Measurements from ENCODE around the gene CHPF. TPM values are rescaled to one million over a fixed set of nuclear protein-coding genes. Genes with fewer than 3 reads are reported as not detected.

CHPF gene
- total RNA-seq, 2 experiments from 2014 or later, result 7.1 to 7.3 TPM

GRCh38 chr2:219565130-219566080 is 21.8 kb upstream of the CHPF start:
- Mint-ChIP-seq H3K27me3 (ENCODE audit: low read depth) (peaks cover 14% of the 10 kb centered on the region), H3K9me3 (ENCODE audit: insufficient read depth) (no peaks in the 10 kb centered on the region), H3K4me1 (ENCODE audit: low read depth) (no peaks in the 10 kb centered on the region), H3K4me3 (no peak overlapping the region), H3K36me3 (ENCODE audit: low read depth) (no peaks in the 10 kb centered on the region), H3K27ac (no peak overlapping the region)
- ChIA-PET POLR2A (no interaction called here), CTCF (interaction anchor here (0.8 to 1.1 kb wide), 2 partner anchors 23 to 163 kb away, joined by 3 to 4 read pairs; no protein-coding TSS in a partner anchor)
- ATAC-seq (no peak), DNase-seq (no peak)

GRCh38 chr2:219563271-219563928 is 19.8 kb upstream of the CHPF start:
- POLR2A ChIA-PET, result no interaction called here
- no peak overlapping the region for H3K4me3 Mint-ChIP-seq

GRCh38 chr2:219562049-219563020 is 18.7 kb upstream of the CHPF start:
- ChIA-PET POLR2A (interaction anchor here (1.2 kb wide), 1 partner anchor 9 kb away, joined by 3 read pairs; the partner anchor contains the start of gene OBSL1), CTCF (interaction anchor here (1.2 to 3.5 kb wide), 4 partner anchors 9 to 79 kb away, joined by 3 to 17 read pairs (median 4); no protein-coding TSS in a partner anchor)
- H3K4me3 Mint-ChIP-seq, result no peak overlapping the region
- no peaks in the 10 kb centered on the region for H3K27me3 Mint-ChIP-seq (ENCODE audit: low read depth)
- DNase-seq (no peak), ATAC-seq (no peak)
- H3K36me3 Mint-ChIP-seq (ENCODE audit: low read depth), result no peaks in the 10 kb centered on the region
- no peaks in the 10 kb centered on the region for H3K9me3 Mint-ChIP-seq (ENCODE audit: insufficient read depth)
- no peak overlapping the region for H3K27ac Mint-ChIP-seq
- no peaks in the 10 kb centered on the region for H3K4me1 Mint-ChIP-seq (ENCODE audit: low read depth)

More at GRCh38 chr2:219563271-219563928, 19.8 kb upstream of the CHPF start:
- CTCF ChIA-PET, result no interaction called here
- no peaks in the 10 kb centered on the region for H3K4me1 Mint-ChIP-seq (ENCODE audit: low read depth)
- DNase-seq (no peak), ATAC-seq (no peak)
- no peaks in the 10 kb centered on the region for H3K27me3 Mint-ChIP-seq (ENCODE audit: low read depth)
- no peak overlapping the region for H3K27ac Mint-ChIP-seq
- no peaks in the 10 kb centered on the region for H3K9me3 Mint-ChIP-seq (ENCODE audit: insufficient read depth)
- H3K36me3 Mint-ChIP-seq (ENCODE audit: low read depth), result no peaks in the 10 kb centered on the region

- no peaks in the 10 kb centered on the region for H3K27me3 Mint-ChIP-seq (ENCODE audit: low read depth)
- no peaks in the 10 kb centered on the region for H3K36me3 Mint-ChIP-seq (ENCODE audit: low read depth)
- DNase-seq (no peak), ATAC-seq (no peak)
- no peaks in the 10 kb centered on the region for H3K9me3 Mint-ChIP-seq (ENCODE audit: insufficient read depth)
- POLR2A ChIA-PET, result interaction anchor here (1.2 kb wide), 1 partner anchor 10 kb away, joined by 3 read pairs; the partner anchor contains the start of gene OBSL1
- no peaks in the 10 kb centered on the region for H3K4me1 Mint-ChIP-seq (ENCODE audit: low read depth)
- CTCF ChIA-PET, result interaction anchor here (1.0 to 4.0 kb wide), 9 partner anchors 10 to 80 kb away, joined by 3 to 21 read pairs (median 8); partner anchors contain the start of genes CHPF, STK11IP and TMEM198
- H3K4me3 Mint-ChIP-seq, result no peak overlapping the region
- no peak overlapping the region for H3K27ac Mint-ChIP-seq
Observed at GRCh38 chr2:219561179-219562048, 17.8 kb upstream of the CHPF start.

GRCh38 chr2:219560893-219561178 is 17.2 kb upstream of the CHPF start:
- Mint-ChIP-seq H3K27ac (no peak overlapping the region), H3K4me1 (ENCODE audit: low read depth) (no peaks in the 10 kb centered on the region), H3K27me3 (ENCODE audit: low read depth) (no peaks in the 10 kb centered on the region), H3K36me3 (ENCODE audit: low read depth) (no peaks in the 10 kb centered on the region), H3K9me3 (ENCODE audit: insufficient read depth) (no peaks in the 10 kb centered on the region), H3K4me3 (no peak overlapping the region)
- POLR2A ChIA-PET, result no interaction called here
- ATAC-seq (no peak), DNase-seq (no peak)
- CTCF ChIA-PET, result interaction anchor here (0.7 to 4.0 kb wide), 15 partner anchors 9 to 215 kb away, joined by 3 to 21 read pairs (median 5); partner anchors contain the start of genes CHPF, STK11IP and TMEM198

GRCh38 chr2:219560037-219560892 is 16.7 kb upstream of the CHPF start:
- ChIA-PET POLR2A (no interaction called here), CTCF (interaction anchor here (0.7 to 4.0 kb wide), 20 partner anchors 9 to 215 kb away, joined by 3 to 21 read pairs (median 4); partner anchors contain the start of genes CHPF, OBSL1, STK11IP and TMEM198)
- Mint-ChIP-seq H3K36me3 (ENCODE audit: low read depth) (no peaks in the 10 kb centered on the region), H3K9me3 (ENCODE audit: insufficient read depth) (no peaks in the 10 kb centered on the region), H3K27ac (no peak overlapping the region), H3K27me3 (ENCODE audit: low read depth) (no peaks in the 10 kb centered on the region), H3K4me3 (no peak overlapping the region), H3K4me1 (ENCODE audit: low read depth) (no peaks in the 10 kb centered on the region)
- DNase-seq (no peak), ATAC-seq (peak; percentile 16)

GRCh38 chr2:219559156-219559915 is 15.7 kb upstream of the CHPF start:
- no peaks in the 10 kb centered on the region for H3K27me3 Mint-ChIP-seq (ENCODE audit: low read depth)
- no peaks in the 10 kb centered on the region for H3K4me1 Mint-ChIP-seq (ENCODE audit: low read depth)
- ATAC-seq (no peak), DNase-seq (no peak)
- POLR2A ChIA-PET, result no interaction called here
- no peaks in the 10 kb centered on the region for H3K36me3 Mint-ChIP-seq (ENCODE audit: low read depth)
- H3K4me3 Mint-ChIP-seq, result no peak overlapping the region
- no peaks in the 10 kb centered on the region for H3K9me3 Mint-ChIP-seq (ENCODE audit: insufficient read depth)
- H3K27ac Mint-ChIP-seq, result no peak overlapping the region
- CTCF ChIA-PET, result interaction anchor here (0.8 to 4.0 kb wide), 17 partner anchors 8 to 137 kb away, joined by 3 to 21 read pairs (median 4); partner anchors contain the start of genes CHPF, OBSL1, STK11IP and TMEM198

- CTCF ChIA-PET, result interaction anchor here (4.0 kb wide), 1 partner anchor 9 kb away, joined by 17 read pairs; no protein-coding TSS in a partner anchor
- Mint-ChIP-seq H3K4me3 (no peak overlapping the region), H3K4me1 (ENCODE audit: low read depth) (no peaks in the 10 kb centered on the region), H3K9me3 (ENCODE audit: insufficient read depth) (no peaks in the 10 kb centered on the region), H3K27me3 (ENCODE audit: low read depth) (peaks cover 8% of the 10 kb centered on the region), H3K36me3 (ENCODE audit: low read depth) (no peaks in the 10 kb centered on the region), H3K27ac (no peak overlapping the region)
- no peak for DNase-seq
- no peak for ATAC-seq
- POLR2A ChIA-PET, result no interaction called here
Observed at GRCh38 chr2:219557791-219558785, 14.5 kb upstream of the CHPF start.

GRCh38 chr2:219557320-219557719 is 13.7 kb upstream of the CHPF start:
- ChIA-PET CTCF (no interaction called here), POLR2A (no interaction called here)
- Mint-ChIP-seq H3K9me3 (ENCODE audit: insufficient read depth) (no peaks in the 10 kb centered on the region), H3K27me3 (ENCODE audit: low read depth) (peaks cover 8% of the 10 kb centered on the region), H3K27ac (no peak overlapping the region), H3K36me3 (ENCODE audit: low read depth) (no peaks in the 10 kb centered on the region), H3K4me1 (ENCODE audit: low read depth) (no peaks in the 10 kb centered on the region), H3K4me3 (no peak overlapping the region)
- DNase-seq, result no peak
- ATAC-seq, result no peak

All from activated CD8-positive, alpha-beta T cell treated with anti-CD3 and anti-CD28 coated beads, Interleukin-2, amount 10 ng/mL, durations not matched to agents 7 days and 5 days (primary cell).